GM19193 (cell line): ENCODE results near the gene AGTRAP.

Experiments used
- POLR2A ChIP-seq: IDR thresholded peaks from 4 replicates; pipeline ENCODE4 v1.6.1; 2011; ENCODE audit not compliant: insufficient read depth, insufficient read length; ENCODE audit errors: extremely low read depth

AGTRAP gene

DNA sequence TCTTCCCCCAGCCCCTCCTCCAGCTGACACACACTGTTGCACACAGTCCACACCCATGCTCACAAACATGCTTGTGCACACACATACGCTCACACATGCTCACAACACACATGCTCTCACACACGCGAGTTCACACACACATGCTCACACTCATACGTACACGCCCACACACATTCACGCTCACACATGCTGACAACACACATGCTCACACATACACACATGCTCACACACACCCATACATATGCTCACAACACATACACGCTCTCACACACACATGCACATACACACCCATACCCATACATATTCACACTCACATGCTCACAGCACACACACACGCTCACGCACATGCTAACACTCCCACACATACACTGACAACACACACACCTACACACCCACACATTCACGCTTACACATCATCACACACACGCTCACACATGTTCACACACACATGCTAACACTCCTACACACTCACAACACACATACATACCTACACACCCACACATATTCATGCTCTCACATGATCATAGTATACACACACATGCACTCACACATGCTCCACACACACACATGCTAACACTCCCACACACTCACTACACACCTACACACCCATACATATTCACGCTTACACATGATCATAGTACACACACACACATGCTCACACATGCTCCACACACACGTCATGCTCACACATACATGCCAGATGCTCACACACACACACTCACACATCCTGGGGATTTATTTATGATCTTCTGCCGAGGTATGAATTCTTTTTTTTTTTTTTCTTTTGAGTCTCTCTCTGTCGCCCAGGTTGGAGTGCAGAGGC lies 33.7 kb upstream of the AGTRAP start:
- TF ChIP-seq POLR2A: no peak

DNA sequence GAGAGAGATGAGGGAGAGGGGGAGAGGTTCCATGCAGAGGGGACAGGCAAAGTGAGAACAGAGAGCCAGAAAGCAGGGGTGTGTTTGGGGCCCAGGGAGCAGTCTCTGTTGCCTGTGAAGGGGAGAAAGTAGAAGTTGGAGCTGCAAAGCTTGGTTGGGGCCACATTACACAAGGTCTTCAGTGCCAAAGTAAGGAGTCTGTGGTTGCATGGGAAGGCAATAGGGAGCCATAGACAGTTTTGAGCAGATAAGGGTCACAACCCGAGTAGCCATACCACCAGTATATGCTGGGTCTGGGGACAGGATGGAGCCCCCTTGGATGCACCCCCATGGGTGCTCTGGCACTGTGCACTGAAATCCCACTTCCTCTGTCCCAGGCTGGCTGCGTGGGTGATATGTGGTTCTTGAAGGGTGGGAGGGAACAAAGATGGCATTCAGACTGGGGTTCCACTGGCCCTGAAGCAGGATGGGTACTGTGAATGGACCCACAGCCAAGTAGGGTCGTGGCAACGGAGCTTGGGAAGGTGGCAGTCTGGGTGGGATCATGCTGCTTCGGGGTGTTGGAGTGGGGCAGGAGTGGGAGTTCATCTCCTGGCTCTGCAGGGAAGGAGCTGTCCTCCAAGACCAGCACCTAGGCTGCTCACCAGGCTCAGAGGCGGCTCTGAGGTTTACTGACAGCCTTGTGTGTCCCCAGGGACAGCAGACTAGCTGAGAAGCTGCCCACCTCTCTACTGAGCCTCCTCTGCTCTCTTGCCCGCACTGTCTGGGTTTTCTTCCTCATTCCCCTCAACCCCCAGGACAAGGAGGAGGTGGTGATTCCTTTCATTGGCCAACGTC lies 32.4 kb upstream of the AGTRAP start:
- TF ChIP-seq POLR2A: no peak

DNA sequence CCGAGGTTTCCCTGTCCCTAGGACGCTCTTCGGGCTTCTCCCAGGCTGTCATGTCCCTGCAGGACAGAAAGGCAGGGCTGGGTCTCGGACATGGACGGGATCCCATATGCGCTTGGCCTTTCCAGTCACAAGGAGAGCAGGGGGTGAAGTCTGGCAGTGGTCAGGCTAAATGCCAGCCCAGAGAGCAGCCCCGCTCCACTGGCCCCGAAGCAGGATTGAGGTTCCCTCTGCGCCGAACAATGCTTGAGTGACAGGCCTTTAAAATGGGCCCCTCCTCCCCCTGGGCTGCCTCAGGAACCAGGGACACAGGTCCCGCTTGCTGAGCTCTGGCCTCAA lies 31.8 kb upstream of the AGTRAP start:
- no peak for TF ChIP-seq POLR2A

DNA sequence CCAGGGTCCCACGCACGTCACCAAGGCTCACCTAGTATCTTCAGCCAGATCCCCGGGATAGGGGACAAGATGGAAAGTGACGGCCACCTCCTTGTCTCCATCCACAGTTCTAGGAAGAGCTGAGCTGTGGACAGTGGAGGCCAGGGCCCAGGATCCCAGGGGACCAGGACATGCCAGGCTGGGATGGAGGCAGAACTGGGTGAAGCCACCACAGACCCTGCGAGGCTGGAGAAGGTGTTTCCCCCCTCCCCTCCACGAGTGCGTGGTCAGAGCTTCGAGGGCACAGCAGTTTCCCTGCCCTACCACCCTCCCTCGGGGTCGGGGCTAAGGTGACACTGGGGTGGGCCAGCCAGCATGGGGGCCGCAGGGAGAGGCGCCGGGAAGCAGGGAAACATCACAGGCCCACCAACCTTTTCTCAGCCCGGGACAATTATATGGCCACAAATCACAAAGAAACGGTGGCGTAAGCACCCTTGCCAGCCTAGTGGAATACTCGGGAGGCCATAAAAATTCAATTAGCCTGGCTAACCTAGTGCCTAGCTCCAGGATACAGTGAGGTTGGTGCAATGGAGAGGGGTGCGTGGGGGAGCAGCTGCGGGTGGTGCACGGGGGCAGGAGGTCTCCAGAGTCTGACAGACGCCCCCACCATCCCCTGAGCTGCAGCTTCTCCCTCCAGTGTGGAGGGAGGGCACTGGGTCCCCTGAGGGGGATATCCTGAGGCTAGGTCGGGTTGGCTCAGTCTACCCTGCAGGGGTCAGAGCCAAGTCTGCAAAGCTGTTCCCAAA lies 31.1 kb upstream of the AGTRAP start:
- no peak for TF ChIP-seq POLR2A

DNA sequence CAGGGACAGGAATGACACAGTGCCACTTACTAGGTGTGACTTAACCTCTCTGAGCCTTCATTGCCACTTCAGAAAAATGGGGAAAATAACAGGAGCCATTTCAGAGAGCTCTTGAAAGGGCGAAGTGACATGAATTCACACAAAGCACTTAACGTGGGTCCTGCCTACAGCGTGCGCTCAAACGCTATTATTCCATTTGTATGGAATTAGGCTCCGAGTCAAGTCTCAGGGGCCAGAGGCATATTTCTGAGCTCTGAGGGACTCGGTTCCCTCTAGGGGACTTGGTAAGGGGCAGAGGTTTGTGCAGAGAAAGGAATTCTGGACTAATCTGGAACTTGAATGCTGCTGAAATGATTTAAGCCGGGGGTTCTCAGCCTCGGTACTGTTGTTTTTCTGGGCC lies 30.3 kb upstream of the AGTRAP start:
- TF ChIP-seq POLR2A: no peak

DNA sequence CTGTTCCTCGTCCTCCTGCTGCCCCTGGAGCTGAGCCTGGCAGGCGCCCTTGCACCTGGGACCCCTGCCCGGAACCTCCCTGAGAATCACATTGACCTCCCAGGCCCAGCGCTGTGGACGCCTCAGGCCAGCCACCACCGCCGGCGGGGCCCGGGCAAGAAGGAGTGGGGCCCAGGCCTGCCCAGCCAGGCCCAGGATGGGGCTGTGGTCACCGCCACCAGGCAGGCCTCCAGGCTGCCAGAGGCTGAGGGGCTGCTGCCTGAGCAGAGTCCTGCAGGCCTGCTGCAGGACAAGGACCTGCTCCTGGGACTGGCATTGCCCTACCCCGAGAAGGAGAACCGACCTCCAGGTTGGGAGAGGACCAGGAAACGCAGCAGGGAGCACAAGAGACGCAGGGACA lies 29.6 kb upstream of the AGTRAP start:
- no peak for TF ChIP-seq POLR2A

DNA sequence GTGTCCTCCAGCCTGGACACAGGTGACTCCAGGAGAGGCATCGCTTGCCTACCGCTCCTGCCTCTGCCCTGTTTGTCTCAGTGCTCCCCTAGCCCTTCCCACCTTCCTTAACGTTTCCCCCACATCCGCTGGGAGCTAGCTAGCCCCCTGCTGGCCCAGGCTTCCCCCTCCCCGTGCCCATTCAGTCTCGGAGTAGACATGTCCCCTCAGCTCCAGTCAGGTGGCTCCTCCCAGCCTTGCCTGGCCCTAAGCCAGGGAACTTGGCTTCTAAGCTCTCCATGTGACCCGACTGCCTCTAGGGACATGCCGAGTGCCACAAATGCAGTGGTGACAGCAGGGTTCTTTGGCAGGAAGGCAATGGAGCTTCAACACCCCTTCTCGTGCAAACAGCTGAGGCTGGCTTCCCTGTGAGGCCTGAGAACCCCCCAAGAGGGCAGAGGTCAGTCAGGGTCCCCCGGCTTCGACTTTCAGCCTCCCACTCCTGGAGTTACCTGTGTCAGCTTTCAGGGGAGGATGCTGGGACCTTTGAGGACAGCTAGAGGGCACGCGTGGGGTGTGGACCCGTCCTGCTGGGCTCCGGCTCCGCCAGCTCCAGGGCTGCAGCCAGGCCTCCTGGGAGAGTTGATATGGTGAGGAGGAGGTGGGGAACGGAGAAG lies 28.2 kb upstream of the AGTRAP start:
- TF ChIP-seq POLR2A: no peak

DNA sequence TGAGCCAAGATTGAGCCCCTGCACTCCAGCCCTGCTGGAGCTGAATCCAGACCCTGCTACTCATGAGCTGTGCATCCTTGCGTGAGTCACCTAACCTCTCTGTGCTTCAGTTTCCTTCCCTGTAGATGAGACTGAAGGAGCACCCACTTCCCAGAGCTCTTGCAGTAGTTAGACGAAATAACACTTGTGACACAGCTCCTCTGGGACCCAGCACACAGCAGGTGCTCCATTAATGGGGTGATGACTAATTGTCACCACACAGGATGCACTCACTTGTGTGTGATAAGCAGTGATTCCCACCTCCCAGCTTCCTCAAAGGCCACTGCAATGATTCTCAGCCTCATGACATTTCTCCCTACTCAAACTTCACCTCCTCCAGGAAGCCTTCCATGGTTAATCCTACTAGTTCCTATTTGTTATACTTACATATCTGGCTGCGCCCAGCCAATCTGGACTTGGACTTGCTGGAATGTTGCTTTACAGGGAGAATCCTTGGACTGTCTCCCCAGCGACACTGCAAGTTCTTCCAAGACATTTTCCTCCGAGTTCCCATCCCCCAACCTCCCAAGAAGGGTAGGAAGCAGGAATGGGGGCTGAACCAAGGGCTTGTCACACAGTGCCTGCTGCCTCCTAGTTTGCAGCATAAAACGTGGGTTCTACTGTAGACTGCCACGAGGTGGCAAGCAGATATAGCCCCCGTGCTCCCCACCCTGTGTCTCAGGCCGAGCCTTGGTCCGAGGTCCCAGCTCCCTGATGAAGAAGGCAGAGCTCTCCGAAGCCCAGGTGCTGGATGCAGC lies 27.2 kb upstream of the AGTRAP start:
- TF ChIP-seq POLR2A: no peak

DNA sequence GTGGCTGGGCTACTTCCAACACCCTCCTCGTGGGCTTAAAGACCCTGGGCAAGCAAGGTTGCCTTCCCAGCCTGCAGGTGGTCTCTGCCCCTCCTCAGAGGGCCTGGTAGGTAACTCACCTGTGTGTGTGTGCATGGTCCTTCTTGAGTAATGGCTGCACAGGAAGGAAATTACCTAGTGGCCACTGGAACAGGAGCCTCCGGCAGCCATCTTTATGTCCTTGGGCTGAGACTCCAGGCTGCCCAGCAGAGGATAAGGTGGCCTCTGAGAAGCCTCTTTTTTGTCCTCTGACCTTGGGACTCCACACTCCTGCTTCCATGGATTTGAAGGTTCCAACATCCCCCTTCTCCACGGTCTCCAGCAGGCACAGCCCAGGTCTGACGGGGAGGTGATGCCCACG lies 24.4 kb upstream of the AGTRAP start:
- no peak for TF ChIP-seq POLR2A

DNA sequence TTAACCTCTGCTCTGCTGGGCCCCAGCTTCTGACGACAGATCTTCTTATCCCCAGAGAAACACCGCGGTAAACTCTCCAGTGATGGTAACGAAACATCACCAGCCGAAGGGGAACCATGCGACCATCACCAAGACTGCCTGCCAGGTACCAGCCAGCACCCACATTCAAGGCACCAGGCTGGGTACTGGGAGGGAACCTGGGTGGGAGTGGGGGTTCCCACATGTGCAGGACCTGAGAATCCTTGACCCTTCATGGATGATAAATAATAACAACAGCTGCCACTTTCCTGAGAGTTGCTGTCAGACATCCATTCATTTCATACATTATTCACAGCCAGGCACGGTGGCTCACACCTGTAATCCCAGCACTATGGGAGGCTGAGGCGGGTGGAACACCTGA lies 23.7 kb upstream of the AGTRAP start:
- no peak for TF ChIP-seq POLR2A

DNA sequence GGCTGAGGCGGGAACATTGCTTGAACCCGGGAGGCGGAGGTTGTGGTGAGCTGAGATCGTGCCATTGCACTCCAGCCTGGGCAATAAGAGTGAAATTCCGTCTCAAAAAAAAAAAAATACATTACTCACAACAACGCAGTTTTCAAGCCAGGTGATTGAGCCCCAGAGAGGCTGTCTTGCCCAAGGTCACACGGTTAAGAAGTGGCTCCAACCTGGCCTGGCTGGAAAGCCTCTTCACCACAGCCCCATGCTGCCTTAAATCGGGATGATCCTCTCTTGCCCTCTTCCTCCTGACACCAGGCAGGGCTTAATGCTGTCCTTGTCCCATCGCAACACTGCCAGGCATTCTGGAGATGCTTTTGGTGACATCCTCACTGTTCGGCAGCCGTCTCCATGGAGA lies 22.8 kb upstream of the AGTRAP start:
- no peak for TF ChIP-seq POLR2A

DNA sequence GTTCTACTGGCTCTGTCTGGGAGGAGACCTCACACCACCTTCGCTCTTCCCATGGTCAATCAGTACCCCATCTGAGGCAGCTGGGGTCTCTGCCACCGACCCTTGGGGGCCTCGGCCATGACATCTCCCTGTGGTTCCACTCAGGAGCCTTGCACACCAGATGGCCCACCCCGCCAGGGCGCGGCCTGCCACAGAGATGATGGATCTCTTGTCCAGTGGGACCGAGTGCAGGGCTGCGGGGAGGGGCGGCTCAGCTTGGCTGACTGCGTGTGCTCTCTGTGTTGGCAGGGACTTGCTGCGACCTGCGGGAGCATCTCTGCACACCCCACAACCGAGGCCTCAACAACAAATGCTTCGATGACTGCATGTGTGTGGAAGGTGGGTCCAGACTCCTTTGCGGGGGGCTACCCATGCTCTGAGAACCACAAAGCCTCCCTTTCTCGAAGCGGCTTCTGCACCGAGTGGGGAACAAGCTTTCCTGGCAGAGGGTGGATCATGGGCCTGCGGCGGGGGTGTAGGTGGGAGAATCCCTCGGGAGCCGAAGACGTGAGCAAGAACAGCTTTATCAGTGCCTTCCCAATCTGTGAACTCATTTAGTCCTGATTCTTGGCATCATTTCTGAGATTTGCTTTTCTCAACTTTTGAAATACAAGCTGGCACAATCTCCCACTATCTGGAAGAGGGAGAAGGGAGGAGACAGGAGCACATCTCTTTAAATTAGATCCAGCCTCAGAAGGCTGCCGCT lies 20.9 kb upstream of the AGTRAP start:
- no peak for TF ChIP-seq POLR2A

DNA sequence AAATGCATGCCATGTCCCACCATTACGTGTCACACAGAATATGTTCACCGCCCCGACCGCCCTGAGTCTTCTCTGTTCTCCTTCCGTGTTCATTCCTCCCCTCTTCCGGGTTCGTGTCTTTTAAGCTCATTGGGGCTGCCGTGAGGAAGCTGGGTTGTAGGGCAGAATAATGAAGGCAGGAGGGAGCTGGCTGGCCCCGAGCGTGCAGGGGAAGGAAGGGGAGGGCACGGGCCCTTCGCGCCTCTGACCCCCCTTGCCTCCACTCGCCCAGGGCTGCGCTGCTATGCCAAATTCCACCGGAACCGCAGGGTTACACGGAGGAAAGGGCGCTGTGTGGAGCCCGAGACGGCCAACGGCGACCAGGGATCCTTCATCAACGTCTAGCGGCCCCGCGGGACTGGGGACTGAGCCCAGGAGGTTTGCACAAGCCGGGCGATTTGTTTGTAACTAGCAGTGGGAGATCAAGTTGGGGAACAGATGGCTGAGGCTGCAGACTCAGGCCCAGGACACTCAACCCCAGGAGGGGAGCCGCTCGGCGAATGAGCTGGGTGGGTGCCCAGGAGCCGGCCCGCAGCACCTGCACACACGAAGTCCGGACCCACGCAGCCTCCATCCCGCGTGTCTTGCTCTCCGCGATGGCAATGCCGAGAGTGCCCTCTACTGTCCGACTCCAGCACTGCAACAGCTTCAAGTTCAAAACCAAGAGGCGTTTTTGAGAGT lies 16.5 kb upstream of the AGTRAP start:
- TF ChIP-seq POLR2A: no peak
